Prostate gland (tissue), 2 donors: ENCODE results near the gene GPR31. TPM values are rescaled to one million over a fixed set of nuclear protein-coding genes. Genes with fewer than 3 reads are reported as not detected.
A peak's percentile ranks its signal among the peaks of the same experiment; 100 is the strongest.

ENCODE experiments used
- DNase-seq: peaks from one replicate; pipeline ENCODE4 v3.0.0-alpha.2; 2019; ENCODE audit warnings: low spot score
- H3K27ac ChIP-seq, 2 donors: fragments of 200-600 bp; sonication (generic); 2 replicates each; pipeline ENCODE4 v1.5.1; 2017 to 2019
- H3K27me3 ChIP-seq: fragments of 200-600 bp; sonication (generic); replicated peaks from 2 replicates; pipeline ENCODE4 v1.5.1; 2019; ENCODE audit not compliant: insufficient read depth
- H3K36me3 ChIP-seq, 2 donors: fragments of 200-600 bp; sonication (generic); 1 replicate in 1 of 2; 2 replicates in 1 of 2; pipeline versions ENCODE4 v1.5.1 to v1.8.1; 2017 to 2019
- H3K4me1 ChIP-seq: fragments of 200-600 bp; sonication (generic); replicated peaks from 2 replicates; pipeline ENCODE4 v1.5.1; 2019
- H3K4me3 ChIP-seq, 2 donors: fragments of 200-600 bp; sonication (generic); 2 replicates each; pipeline ENCODE4 v1.5.1; 2017 to 2019
- H3K9me3 ChIP-seq: fragments of 200-600 bp; sonication (generic); 2 replicates; pipeline ENCODE4 v1.5.1; 2017
- CTCF ChIP-seq, 4 experiments: fragments of 200-600 bp in 2 of 4; fragments of 450-650 bp in 2 of 4; sonication (generic) in 2 of 4; IDR thresholded peaks; 1 replicate in 3 of 4; 2 replicates in 1 of 4; pipeline ENCODE4 v1.5.1; 2016 to 2019; ENCODE audit warnings: antibody characterized with exemption in 4 of 4, mild to moderate bottlenecking in 2 of 4, moderate library complexity in 2 of 4
- POLR2A ChIP-seq: fragments of 450-650 bp; IDR thresholded peaks from one replicate; pipeline ENCODE4 v1.6.1; 2016; ENCODE audit warnings: antibody characterized with exemption, mild to moderate bottlenecking
- POLR2AphosphoS5 ChIP-seq: sonication (generic); formaldehyde crosslinking; IDR thresholded peaks from one replicate; pipeline ENCODE4 v1.6.1; 2017; ENCODE audit warnings: antibody characterized with exemption
- WGBS: methylation state at CpG from one replicate; pipeline ENCODE4 v1.1.5; 2018; 5-methylcytosine and 5-hydroxymethylcytosine counted together
- intact Hi-C: fragments of 100-400 bp; cut with DNase I; formaldehyde crosslinking; loops from one replicate; pipeline ENCODE4 v1.14.2; 2022
- total RNA-seq, 2 donors: library from RNA; depleted of rRNA; stranded (reverse); fragments of >200 nt; gene quantifications; one replicate each; pipeline ENCODE4 v1.1.0, GENCODE V29; 2016

Gene GPR31
- total RNA-seq, 2 donors from 2014 or later: not detected

GRCh38 chr6:167141667-167142432, 15.9 kb downstream of the GPR31 start:
- WGBS: 48% methylated on average over 18 of the region's 18 CpGs

GRCh38 chr6:167140589-167141474, 16.9 kb downstream of the GPR31 start:
- Histone ChIP-seq H3K27ac (no peak overlapping the region), H3K36me3 (no peaks in the 10 kb centered on the region), H3K4me1 (no peaks in the 10 kb centered on the region), H3K9me3 (no peaks in the 10 kb centered on the region), H3K4me3 (no peak overlapping the region), H3K27me3 (no peaks in the 10 kb centered on the region)
- WGBS: 76% methylated on average over 10 of the region's 10 CpGs
- no peak for TF ChIP-seq CTCF (IDR thresholded peaks at IDR 0.05)
- no peak for TF ChIP-seq POLR2AphosphoS5
- no peak for TF ChIP-seq POLR2A
- DNase-seq: no peak
- intact Hi-C loops: loop anchor here (5.0 kb wide), 2 partner anchors 144 to 354 kb away; partner anchors contain the start of gene CEP43

More at GRCh38 chr6:167141667-167142432, 15.9 kb downstream of the GPR31 start:
- intact Hi-C loops: loop anchor here (1.0 to 5.0 kb wide), 3 partner anchors 145 to 368 kb away; partner anchors contain the start of gene CEP43
- Histone ChIP-seq H3K4me3 (no peak overlapping the region), H3K36me3 (no peaks in the 10 kb centered on the region), H3K9me3 (no peaks in the 10 kb centered on the region), H3K27me3 (no peaks in the 10 kb centered on the region), H3K4me1 (no peaks in the 10 kb centered on the region), H3K27ac (no peak overlapping the region)
- TF ChIP-seq CTCF (IDR thresholded peaks at IDR 0.05) (peak in 3 of 4 experiments; percentile 42 to 72 (median 68)), POLR2AphosphoS5 (no peak), POLR2A (no peak)
- DNase-seq: peak; percentile 15

GRCh38 chr6:167139761-167140160, 18.0 kb downstream of the GPR31 start:
- intact Hi-C loops: loop anchor here (5.0 kb wide), 2 partner anchors 142 to 352 kb away; partner anchors contain the start of gene CEP43
- H3K9me3 ChIP-seq: no peaks in the 10 kb centered on the region
- H3K36me3 ChIP-seq: no peaks in the 10 kb centered on the region
- no peak overlapping the region for H3K27ac ChIP-seq
- TF ChIP-seq POLR2A (no peak), CTCF (IDR thresholded peaks at IDR 0.05) (no peak), POLR2AphosphoS5 (no peak)
- no peaks in the 10 kb centered on the region for H3K4me1 ChIP-seq
- no peak overlapping the region for H3K4me3 ChIP-seq
- H3K27me3 ChIP-seq: no peaks in the 10 kb centered on the region
- no peak for DNase-seq
- WGBS: 95% methylated on average over 4 of the region's 4 CpGs

GRCh38 chr6:167137881-167138280, 19.9 kb downstream of the GPR31 start:
- Histone ChIP-seq H3K27me3 (no peaks in the 10 kb centered on the region), H3K27ac (no peak overlapping the region), H3K4me1 (no peaks in the 10 kb centered on the region), H3K9me3 (no peaks in the 10 kb centered on the region), H3K36me3 (no peaks in the 10 kb centered on the region), H3K4me3 (no peak overlapping the region)
- 65% methylated on average over 6 of the region's 6 CpGs for WGBS
- intact Hi-C loops: no loop called here
- no peak for DNase-seq
- TF ChIP-seq CTCF (IDR thresholded peaks at IDR 0.05) (no peak), POLR2AphosphoS5 (no peak), POLR2A (no peak)
